Fibroblast of skin of right quadriceps (primary cell): ENCODE data around the gene UBXN10.

Experiments
- DNase-seq: peaks from one replicate; pipeline ENCODE4 v3.0.0-alpha.2; 2013

The UBXN10 gene

GRCh38 chr1:20185834-20186782 lies at the start of gene UBXN10, which contains the start of gene PLA2G2C:
Gene UBXN10 (plus strand): TSS chr1:20186096. CDS start chr1:20190562, 4,466 bp downstream.
Gene PLA2G2C (minus strand): TSS chr1:20186518. CDS start chr1:20177363, 9,155 bp downstream.
- DNase-seq: no peak

- DNase-seq: no peak
Observed at GRCh38 chr1:20136249-20136648, 49.6 kb upstream of the UBXN10 start.

- DNase-seq: no peak
Observed at GRCh38 chr1:20137055-20137454, 48.8 kb upstream of the UBXN10 start.

GRCh38 chr1:20137604-20138003 lies 48.3 kb upstream of the UBXN10 start:
- no peak for DNase-seq

- no peak for DNase-seq
Observed at GRCh38 chr1:20138346-20138745, 47.5 kb upstream of the UBXN10 start.

- no peak for DNase-seq
Observed at GRCh38 chr1:20138961-20139550, 46.8 kb upstream of the UBXN10 start, which contains the start of gene PLA2G2F. Gene PLA2G2F (plus strand): TSS chr1:20139323. CDS start chr1:20139428, 105 bp downstream.

- no peak for DNase-seq
Observed at GRCh38 chr1:20139776-20140612, 45.9 kb upstream of the UBXN10 start.

- no peak for DNase-seq
Observed at GRCh38 chr1:20141001-20141400, 44.9 kb upstream of the UBXN10 start.

- no peak for DNase-seq
Observed at GRCh38 chr1:20141466-20141865, 44.4 kb upstream of the UBXN10 start.

GRCh38 chr1:20142001-20142710 lies 43.7 kb upstream of the UBXN10 start:
- DNase-seq: no peak

GRCh38 chr1:20143318-20143717 lies 42.6 kb upstream of the UBXN10 start:
- DNase-seq: no peak

GRCh38 chr1:20143734-20144565 lies 41.9 kb upstream of the UBXN10 start:
- DNase-seq: no peak

GRCh38 chr1:20147846-20148570 lies 37.9 kb upstream of the UBXN10 start:
- DNase-seq: no peak

- no peak for DNase-seq
Observed at GRCh38 chr1:20148571-20149500, 37.1 kb upstream of the UBXN10 start.

- DNase-seq: no peak
Observed at GRCh38 chr1:20149601-20150325, 36.1 kb upstream of the UBXN10 start.

GRCh38 chr1:20150326-20150705 lies 35.6 kb upstream of the UBXN10 start:
- DNase-seq: no peak

GRCh38 chr1:20150969-20151368 lies 34.9 kb upstream of the UBXN10 start:
- DNase-seq: no peak

GRCh38 chr1:20151906-20152598 lies 33.8 kb upstream of the UBXN10 start:
- DNase-seq: peak; percentile 72
